Islet precursor cell (in vitro differentiated cells): ENCODE results near the gene ITGAD.
"Not testable (repeated sequence)": the region's sequence is repeated elsewhere in the genome, so short reads cannot be mapped to it uniquely, and the experiment has no call there.

Experiments used
- DNase-seq: peaks from one replicate; pipeline ENCODE4 v3.0.0-alpha.2; 2018

Gene ITGAD

DNA sequence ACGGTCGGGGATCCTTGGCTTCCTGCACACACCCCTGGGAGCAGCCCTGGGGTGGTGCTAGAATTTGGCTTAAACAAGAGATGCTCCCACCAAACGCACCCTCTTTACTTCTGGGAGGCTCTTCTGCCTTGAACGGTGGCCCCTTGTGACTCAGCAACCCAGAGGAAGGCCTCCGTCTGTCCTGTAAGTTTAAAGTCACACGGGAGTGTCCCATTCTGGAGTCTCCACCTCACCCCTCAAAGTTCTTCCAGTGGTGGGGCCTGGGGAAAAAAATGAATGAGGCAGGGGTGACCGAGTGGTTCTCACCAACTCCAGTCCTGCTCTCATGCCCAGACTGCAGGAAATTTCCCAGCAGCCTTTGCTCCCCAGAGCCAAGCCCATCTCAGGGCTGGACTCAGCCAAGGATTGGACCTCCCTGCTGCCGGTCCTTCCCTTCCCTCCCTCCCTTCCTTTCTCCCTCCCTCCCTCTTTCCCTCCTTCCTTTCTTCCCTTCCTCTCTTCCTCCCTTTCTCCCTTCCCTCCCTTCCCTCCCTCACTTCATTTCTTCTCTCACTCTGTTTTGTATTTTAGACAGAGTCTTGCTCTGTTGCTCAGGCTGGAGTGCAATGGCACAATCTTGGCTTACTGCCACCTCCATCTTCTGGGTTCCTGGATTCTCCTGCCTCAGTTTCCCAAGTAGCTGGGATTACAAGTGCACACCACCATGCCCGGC, 11.4 kb downstream of the ITGAD start:
- no peak for DNase-seq

DNA sequence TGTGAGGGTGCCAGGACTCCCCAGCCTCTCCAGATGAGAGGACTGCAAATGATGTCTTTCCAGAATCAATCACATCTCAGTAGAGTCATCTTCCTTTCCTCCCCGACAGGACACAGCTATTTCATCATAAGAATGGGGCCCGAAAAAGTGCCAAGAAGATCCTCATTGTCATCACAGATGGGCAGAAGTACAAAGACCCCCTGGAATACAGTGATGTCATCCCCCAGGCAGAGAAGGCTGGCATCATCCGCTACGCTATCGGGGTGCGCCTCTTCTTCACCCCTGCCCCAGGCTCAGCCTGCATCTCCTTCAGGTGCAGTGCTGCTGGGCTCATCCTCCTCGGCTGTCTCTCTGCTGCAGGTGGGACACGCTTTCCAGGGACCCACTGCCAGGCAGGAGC, 14.3 kb downstream of the ITGAD start:
- DNase-seq = no peak

DNA sequence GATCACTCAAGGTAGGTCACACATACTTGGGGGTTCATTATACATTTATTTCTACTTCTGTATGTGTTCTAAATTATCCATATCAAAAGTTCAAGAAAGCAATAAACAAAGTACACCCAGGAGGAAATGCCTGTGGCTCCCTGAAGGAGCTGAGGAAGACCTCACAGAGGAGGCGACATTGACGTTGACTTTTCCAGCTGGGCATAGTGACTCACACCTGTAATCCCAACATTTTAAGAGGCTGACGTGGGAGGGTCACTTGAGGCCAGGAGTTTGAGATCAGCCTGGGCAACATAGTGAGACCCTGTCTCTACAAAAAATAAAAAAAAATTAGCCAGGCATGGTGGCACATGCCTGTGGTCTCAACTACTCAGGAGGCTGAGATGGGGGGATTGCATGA, 16.3 kb downstream of the ITGAD start:
- DNase-seq = no peak

DNA sequence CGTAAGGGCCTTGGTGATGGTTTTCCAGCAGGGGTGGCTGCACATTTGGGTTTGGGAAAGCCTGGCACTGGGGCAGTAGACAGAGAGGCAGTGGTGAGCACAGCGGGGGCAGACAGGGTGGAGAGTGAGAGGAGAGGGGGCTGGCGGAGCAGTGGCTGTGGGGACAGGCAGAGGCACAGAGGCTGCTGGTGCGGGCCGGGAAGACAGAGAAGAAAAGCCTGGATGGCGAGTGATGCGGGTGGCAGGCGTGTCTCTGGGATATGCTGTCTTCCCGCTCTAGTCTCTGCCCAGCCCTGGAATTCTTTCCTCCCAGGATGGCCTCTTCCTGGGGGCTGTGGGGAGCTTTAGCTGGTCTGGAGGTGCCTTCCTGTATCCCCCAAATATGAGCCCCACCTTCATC, 16.9 kb downstream of the ITGAD start:
- DNase-seq = no peak

DNA sequence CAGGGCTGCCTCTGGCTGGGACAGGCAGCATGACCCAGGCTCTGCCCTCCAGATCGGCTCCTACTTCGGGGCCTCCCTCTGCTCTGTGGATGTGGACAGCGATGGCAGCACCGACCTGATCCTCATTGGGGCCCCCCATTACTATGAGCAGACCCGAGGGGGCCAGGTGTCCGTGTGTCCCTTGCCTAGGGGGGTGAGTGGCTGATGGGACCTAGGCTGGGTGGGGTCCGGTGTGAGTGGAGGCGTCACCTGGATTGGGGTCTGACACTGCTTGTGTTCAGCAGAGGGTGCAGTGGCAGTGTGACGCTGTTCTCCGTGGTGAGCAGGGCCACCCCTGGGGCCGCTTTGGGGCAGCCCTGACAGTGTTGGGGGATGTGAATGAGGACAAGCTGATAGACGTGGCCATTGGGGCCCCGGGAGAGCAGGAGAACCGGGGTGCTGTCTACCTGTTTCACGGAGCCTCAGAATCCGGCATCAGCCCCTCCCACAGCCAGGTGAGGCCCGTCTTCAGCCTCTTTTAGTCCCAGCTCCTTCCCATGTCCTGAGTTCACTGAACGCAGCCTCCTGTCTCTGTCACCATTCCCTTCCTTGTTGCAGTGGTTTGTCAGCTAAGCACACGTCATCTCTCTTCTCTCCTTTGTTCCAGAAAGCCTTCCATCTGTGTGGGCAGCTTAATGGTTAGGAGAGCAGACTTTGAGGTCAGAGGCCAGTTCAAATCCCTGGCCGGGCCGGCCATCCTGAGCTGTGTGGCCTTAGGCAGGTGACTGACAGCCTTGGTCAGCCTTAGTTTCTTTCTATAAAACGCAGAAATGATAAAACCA, 18.1 kb downstream of the ITGAD start:
- DNase-seq = no peak

DNA sequence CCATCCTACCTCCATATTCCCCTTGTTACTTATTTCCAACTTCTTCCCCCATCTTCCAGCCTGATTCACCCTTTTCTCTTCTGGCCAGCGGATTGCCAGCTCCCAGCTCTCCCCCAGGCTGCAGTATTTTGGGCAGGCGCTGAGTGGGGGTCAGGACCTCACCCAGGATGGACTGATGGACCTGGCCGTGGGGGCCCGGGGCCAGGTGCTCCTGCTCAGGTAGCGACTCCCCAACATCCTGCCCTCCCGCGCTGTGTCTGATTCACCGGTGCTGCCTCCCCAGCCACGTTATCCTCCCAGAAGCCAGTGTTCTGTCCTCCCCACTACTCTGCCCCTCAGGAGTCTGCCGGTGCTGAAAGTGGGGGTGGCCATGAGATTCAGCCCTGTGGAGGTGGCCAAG, 19.6 kb downstream of the ITGAD start:
- no peak for DNase-seq

DNA sequence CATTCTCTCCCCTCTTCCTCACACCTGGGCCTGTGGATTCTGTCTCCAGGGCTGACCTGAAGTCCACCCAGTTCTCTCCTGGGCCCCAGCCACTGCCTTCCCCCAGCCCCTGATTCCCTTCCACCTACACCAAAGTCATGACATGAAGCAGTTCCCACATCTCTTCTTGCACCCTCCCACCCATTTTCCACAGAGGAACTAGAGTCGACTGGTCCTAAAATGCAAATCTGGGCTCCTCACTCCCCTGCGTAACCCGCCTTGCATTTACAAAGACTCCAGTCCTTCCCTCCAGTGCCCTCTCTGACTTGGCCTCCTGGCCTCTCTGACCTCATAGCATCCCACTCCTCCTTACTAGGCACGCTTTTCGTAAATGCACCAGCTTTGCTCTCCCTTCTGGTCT, 20.2 kb downstream of the ITGAD start:
- no peak for DNase-seq

DNA sequence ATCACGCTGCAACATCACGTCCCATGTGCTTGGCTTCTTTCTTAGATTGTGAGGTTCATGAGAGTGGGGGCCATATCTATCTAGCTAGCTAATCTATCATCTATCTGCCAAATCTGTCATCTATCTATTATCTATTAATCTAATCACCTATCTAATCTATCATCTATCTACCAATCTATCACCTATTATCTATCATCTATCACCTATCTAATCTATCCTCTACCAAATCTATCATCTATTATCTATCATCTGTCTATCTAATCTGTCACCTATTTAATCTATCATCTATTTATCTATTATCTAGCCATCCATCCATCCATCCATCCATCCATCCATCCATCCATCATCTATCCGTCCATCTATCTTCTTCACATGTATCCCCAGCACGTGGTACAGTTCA, 20.8 kb downstream of the ITGAD start:
- no peak for DNase-seq

DNA sequence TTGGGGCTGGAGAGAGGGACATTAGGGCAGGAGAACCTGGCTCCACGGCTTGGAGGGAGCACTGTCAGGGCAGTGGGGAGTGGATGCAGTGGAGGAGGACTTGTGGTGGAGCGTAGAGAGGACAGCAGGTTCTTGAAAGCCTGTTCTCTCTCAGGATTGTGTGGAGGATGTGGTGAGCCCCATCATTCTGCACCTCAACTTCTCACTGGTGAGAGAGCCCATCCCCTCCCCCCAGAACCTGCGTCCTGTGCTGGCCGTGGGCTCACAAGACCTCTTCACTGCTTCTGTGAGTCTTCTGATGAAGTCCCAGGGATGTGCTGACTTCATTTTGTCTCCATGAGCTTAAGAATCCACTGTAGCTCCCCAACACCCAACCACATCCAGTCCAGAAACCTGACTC, 21.6 kb downstream of the ITGAD start:
- no peak for DNase-seq

DNA sequence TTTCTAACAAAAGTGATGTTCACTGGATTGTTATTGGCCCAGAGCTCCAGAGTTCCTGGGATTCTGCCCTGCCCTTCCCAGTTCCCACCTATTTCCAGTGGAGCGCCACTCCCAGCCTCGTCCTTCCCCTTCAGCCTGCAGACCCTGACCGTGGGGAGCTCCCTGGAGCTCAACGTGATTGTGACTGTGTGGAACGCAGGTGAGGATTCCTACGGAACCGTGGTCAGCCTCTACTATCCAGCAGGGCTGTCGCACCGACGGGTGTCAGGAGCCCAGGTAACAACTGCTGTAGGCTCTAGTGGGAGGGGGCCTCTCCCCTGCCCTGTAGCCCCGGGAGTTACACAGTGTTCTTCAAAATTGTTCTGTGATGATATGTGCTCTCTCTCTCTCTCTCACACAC, 23.2 kb downstream of the ITGAD start:
- no peak for DNase-seq

DNA sequence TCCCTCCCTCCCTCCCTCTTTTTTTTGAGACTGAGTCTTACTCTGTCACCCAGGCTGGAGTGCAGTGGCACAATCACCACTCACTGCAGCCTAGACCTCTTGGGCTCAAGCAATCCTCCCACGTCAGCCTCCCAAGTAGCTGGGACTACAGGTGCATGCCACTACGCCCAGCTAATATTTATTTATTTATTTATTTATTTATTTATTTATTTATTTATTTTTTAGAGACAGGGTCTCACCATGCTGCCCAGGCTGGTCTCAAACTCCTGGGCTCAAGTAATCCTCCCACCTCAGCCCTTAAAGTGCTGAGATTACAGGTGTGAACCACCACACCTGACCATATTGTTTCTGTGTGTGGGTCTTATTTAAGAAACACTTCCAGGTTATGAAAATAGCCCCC, 23.9 kb downstream of the ITGAD start:
- DNase-seq = not testable (repeated sequence)

DNA sequence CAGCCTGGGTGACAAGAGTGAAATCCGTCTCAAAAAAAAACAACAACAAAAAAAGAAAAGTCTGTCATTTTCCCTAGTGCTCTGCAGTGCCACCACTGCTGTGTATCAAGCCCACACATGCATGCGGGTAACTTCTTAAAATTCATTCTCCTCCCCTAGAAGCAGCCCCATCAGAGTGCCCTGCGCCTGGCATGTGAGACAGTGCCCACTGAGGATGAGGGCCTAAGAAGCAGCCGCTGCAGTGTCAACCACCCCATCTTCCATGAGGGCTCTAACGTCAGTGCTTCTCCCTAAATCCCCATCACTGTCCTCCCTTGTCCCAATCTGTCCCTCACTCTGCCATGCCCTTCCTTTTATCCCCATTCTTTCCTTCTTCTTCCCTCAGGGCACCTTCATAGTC, 24.8 kb downstream of the ITGAD start:
- DNase-seq = no peak

DNA sequence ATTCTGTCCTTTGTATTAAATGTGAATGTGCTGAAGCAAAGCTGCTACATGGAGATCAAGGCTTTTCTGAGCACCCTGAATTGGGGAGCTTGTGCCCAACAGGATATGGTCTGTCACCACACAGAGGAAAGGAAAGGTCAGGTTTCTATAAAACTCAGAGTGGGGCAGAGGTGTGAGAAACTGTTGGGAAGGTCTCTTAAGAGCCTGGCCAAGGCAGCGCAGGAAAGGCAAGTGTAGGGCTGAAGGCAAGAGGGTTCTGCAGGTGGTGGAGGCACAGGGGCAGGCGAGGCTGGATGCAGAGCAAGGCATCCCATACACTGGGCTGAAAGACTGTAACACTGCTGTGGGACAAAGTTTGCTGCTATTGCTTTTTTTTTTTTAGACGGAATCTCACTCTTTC, 26.9 kb downstream of the ITGAD start:
- DNase-seq = no peak

DNA sequence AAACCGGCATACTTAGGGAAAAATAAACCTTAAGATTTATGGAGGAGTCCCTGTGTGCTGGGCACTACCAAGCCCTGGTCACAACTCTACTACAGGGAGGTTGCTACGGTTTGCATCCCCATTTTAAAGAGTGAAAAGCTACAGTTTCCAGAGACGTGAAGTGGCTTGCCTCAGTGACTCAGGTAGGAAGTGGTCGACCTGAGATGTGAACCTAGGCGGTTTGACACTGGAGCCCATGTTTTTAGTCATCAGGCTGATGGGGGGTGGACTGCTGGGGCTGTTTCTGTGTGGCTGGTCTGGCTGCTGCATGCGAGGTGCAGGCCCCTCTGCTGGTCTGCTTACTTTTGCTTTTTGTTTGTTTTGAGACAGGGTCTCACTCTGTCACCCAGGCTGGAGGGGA, 28.5 kb downstream of the ITGAD start:
- DNase-seq = peak; percentile 24

DNA sequence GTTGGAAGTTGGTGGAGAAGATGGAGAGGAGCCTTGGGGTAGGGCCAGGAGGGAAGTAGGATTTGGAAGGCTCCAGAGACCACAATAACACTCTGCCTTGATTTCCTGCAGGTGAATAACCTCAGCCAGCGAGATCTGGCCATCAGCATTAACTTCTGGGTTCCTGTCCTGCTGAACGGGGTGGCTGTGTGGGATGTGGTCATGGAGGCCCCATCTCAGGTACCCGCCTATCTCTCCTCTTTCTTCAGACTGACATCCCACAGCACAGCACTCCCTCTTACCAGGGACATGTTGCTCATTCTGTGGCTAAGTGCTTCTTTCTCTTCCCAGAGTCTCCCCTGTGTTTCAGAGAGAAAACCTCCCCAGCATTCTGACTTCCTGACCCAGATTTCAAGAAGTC, 30.1 kb downstream of the ITGAD start:
- peak; percentile 24 for DNase-seq

DNA sequence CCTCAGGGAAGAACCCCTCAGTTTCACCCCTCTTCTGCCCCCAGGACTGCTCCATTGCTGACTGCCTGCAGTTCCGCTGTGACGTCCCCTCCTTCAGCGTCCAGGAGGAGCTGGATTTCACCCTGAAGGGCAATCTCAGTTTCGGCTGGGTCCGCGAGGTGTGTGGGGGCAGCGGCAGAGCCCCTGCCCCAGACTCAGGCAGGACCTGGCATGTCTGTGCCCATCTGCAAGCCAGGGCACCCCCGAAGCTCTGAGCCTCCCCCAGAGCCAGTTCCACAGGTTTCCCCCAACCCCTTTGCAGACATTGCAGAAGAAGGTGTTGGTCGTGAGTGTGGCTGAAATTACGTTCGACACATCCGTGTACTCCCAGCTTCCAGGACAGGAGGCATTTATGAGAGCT, 30.7 kb downstream of the ITGAD start:
- DNase-seq = peak; percentile 35

DNA sequence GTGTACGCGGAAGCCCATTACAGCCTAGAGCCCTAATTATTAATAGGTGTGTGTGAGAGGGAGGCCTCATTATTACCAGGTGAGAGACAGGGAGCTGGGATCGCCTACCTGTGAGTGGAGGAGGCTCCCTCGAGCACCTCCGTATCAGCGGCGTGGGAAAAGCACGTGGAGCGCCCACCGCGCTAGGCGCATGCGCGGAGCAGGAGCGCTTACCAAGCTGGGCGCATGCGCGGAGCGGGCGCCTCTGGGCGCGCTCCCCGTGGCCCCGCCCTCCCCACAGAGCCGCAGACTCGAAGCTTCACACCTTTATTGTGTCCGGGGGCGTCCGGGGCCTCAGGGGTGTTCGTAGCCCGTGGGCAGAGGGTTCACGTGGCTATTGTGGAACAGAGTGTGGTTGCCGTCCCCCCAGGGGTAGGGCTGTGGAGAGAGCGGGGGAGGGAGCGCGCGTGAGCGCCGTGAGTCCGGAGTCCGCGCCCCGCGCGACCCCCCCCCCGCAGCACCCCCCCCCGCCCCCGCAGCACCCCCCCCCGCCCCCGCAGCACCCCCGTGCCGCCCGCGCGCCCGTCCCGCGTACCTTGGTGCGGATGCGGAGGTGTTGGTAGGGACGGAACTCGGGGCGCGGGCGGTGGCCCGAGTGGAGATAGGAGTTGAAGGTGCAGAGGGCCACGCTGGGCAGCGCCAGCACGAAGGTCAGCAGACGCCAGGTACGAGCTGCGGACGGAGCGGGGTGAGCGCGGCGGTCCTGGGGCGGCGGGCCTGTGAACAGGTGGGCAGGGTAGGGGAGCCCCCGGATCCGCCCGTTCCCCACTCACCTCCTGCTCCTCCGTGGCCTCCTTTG, 34.5 kb downstream of the ITGAD start:
- peak; percentile 35 for DNase-seq

DNA sequence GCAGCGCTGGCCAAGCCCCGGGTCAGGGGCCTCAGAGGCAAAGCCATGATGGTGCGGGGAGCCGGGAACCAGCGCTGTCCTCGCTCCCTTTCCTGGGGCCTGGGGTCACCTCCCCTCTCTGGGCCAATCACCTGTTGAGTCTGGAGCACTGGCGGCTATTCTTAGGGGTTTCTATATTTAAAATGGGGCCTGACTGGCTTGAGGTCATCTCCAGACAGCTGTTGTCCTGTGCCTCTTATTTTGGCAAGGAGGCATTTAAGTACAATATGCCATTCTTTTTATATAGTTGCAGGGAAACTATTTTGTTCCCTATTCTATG, 35.1 kb downstream of the ITGAD start, which contains the start of gene COX6A2:
Gene COX6A2, minus strand, starts transcription at position 82 of the 319 bp plus-strand sequence. Its CDS starts 35 bp downstream, at position 47.
- DNase-seq = no peak

DNA sequence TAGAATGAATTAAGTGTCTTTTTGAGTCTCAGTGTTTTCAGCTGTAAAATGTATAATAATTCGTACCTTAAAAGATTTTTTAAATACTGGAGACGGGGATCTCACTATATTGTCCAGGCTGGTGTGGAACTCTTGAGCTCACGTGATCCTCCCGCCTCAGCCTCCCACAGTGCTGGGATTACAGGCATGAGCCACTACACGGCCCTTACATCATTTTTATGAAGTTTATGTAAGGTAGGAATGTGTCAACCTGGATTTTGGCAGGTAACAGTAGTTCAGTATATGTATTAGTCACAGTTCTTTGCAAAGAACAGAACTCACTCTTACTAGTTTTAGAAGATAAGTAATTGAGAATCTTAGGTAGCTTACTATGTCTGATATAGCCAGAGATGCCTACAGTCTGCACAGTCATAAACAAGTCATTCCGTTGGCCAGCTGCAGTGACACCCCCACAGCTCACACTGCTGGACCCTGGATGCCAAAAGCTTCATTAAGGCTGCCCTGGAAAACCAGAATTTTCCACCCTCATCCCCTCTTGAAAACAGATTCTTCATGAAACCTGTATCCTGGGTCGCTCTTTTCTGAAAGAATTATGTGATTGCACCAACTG, 35.6 kb downstream of the ITGAD start:
- no peak for DNase-seq

DNA sequence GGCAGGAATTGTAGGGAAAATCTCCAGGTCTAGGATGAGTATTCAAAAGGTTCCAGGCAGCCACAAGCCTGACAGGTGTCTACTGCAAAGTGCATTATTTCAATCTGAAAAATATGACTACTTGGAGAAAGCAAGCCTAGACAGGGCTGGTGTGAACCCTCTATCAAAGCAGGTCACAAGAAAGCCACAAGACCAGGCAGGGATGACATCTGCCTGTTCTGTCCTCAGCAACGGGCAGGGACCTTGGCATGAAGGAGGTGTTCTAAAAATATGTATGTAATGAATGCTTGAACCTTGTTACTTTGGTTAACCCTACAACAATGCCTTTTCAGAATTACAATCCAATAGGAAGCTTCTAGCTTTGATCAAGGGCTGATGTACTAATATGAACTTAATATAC, 36.2 kb downstream of the ITGAD start:
- DNase-seq = no peak

DNA sequence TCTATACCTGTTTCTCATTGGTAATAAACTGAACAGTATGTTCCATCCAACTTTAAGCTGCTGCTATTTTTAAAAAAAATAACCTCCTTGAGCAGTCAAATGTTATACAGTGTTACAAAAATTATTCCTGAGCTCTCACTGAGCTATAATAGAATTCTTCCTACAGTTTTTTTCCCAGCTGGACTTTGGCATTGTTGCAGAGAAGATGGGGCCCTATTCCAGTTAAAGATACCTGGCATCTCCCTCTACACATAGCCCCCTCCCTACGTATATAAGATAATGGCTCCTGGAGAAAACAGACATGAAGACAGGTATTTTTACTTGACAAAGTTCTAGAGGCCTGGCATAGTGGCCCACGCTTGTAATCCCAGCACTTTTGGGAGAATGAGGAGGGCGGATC, 36.7 kb downstream of the ITGAD start:
- no peak for DNase-seq

DNA sequence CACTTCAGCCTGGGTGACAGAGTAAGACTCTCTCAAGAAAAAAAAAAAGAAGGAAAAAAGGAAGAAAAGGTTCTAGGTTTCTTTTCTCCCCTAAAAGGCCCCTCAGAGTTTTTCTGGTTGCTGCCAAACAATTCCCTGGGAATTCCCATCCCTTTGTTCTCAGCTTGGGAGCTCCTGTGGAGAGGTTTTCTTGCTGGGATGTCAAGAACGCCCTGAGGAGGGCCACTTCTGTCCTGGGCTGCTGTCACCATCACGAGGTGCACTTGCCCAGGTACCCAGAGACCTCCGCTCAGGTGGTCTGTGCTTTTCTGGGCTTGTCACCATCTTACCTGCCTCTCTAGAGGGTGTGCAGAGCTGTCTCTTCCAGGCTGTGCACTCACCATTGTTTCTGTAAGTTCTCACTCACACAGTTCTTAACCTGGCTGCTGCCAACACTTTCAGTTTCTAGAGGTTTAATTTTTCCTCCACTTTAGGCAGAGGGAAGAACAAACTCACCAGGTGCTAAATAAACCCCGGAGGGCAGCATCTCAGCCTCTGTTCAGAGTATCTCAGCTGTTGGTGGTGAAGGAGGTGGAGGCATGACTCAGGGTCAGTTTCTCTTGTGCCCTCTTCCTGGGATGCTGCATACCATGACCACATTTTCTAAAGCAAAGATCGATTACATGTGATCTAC, 37.4 kb downstream of the ITGAD start:
- DNase-seq = no peak
